GM19239 (cell line): ENCODE measurements around the gene TMEM131.
"Not testable (repeated sequence)": the region's sequence is repeated elsewhere in the genome, so short reads cannot be mapped to it uniquely, and the experiment has no call there.

ENCODE experiments used
- DNase-seq: peaks from one replicate; pipeline ENCODE4 v3.0.0; 2011; ENCODE audit warnings: low spot score; ENCODE audit not compliant: insufficient read length
- FAIRE-seq: peaks from 2 replicates; lab custom pipeline; 2011; peaks lifted over from hg19 to GRCh38; lab: Jason Lieb, UNC

TMEM131 gene

GRCh38 chr2:97995734-97996624 lies at the start of gene TMEM131:
Gene TMEM131 (minus strand): TSS chr2:97995948. CDS start chr2:97995662, 286 bp downstream.
- FAIRE-seq: peak; percentile 90
- peak; percentile 84 for DNase-seq

- DNase-seq, FAIRE-seq: not testable (repeated sequence)
These were observed 49.0 kb upstream of the TMEM131 start for GRCh38 chr2:98044730-98045129.

GRCh38 chr2:98043101-98043500 lies 47.4 kb upstream of the TMEM131 start:
- DNase-seq (no peak), FAIRE-seq (no peak)

- DNase-seq: no peak
- no peak for FAIRE-seq
These were observed 44.7 kb upstream of the TMEM131 start for GRCh38 chr2:98040331-98040939.

GRCh38 chr2:98039085-98039756 lies 43.5 kb upstream of the TMEM131 start:
- no peak for FAIRE-seq
- DNase-seq: no peak

- DNase-seq (no peak), FAIRE-seq (no peak)
These were observed 42.1 kb upstream of the TMEM131 start for GRCh38 chr2:98037666-98038336.

GRCh38 chr2:98037206-98037605 lies 41.5 kb upstream of the TMEM131 start:
- no peak for DNase-seq
- FAIRE-seq: no peak

- DNase-seq (no peak), FAIRE-seq (no peak)
These were observed 40.7 kb upstream of the TMEM131 start for GRCh38 chr2:98036349-98037000.

GRCh38 chr2:98034745-98035144 lies 39.0 kb upstream of the TMEM131 start:
- no peak for DNase-seq
- no peak for FAIRE-seq

GRCh38 chr2:98032086-98032485 lies 36.3 kb upstream of the TMEM131 start:
- FAIRE-seq (no peak), DNase-seq (no peak)

- DNase-seq (no peak), FAIRE-seq (no peak)
These were observed 34.0 kb upstream of the TMEM131 start for GRCh38 chr2:98029718-98030222.

- DNase-seq: no peak
- FAIRE-seq: no peak
These were observed 33.4 kb upstream of the TMEM131 start for GRCh38 chr2:98028931-98029717.

- peak; percentile 75 for FAIRE-seq
- no peak for DNase-seq
These were observed 32.4 kb upstream of the TMEM131 start for GRCh38 chr2:98028101-98028561.

GRCh38 chr2:98027538-98027937 lies 31.8 kb upstream of the TMEM131 start:
- FAIRE-seq: peak; percentile 35

GRCh38 chr2:98026927-98027522 lies 31.3 kb upstream of the TMEM131 start:
- DNase-seq (peak; percentile 53), FAIRE-seq (peak; percentile 94)

More at GRCh38 chr2:98027538-98027937, 31.8 kb upstream of the TMEM131 start:
- DNase-seq: no peak

GRCh38 chr2:98026292-98026691 lies 30.5 kb upstream of the TMEM131 start:
- peak; percentile 64 for FAIRE-seq
- DNase-seq: no peak

GRCh38 chr2:98025481-98026037 lies 29.8 kb upstream of the TMEM131 start:
- no peak for FAIRE-seq
- DNase-seq: no peak

- not testable (repeated sequence) for DNase-seq, FAIRE-seq
These were observed 26.3 kb upstream of the TMEM131 start for GRCh38 chr2:98022067-98022466.
